Hypothalamus (tissue), 51 donors: ENCODE measurements around the gene CDH5.

Experiments
- DNase-seq, 51 donors: peaks; one replicate each; lab custom pipeline; 2025; lab: John Stamatoyannopoulos, UW

Gene CDH5

GRCh38 chr16:66428682-66429251, 62.3 kb downstream of the CDH5 start:
- no peak for DNase-seq

- DNase-seq: no peak
These were observed 62.9 kb downstream of the CDH5 start for GRCh38 chr16:66429290-66429962.

GRCh38 chr16:66430214-66430613, 63.7 kb downstream of the CDH5 start:
- no peak for DNase-seq

- no peak for DNase-seq
These were observed 65.3 kb downstream of the CDH5 start for GRCh38 chr16:66431760-66432159.

- DNase-seq: no peak
These were observed 65.9 kb downstream of the CDH5 start for GRCh38 chr16:66432429-66432828.

GRCh38 chr16:66434619-66435430, 68.3 kb downstream of the CDH5 start:
- no peak for DNase-seq

- no peak for DNase-seq
These were observed 69.4 kb downstream of the CDH5 start for GRCh38 chr16:66435896-66436295.

GRCh38 chr16:66437391-66437945, 71.0 kb downstream of the CDH5 start:
- no peak for DNase-seq

- DNase-seq: no peak
These were observed 72.0 kb downstream of the CDH5 start for GRCh38 chr16:66438536-66438935.

- DNase-seq: no peak
These were observed 72.7 kb downstream of the CDH5 start for GRCh38 chr16:66439051-66439730.

- DNase-seq: no peak
These were observed 73.8 kb downstream of the CDH5 start for GRCh38 chr16:66440271-66440802.

- no peak for DNase-seq
These were observed 74.5 kb downstream of the CDH5 start for GRCh38 chr16:66440970-66441369.

GRCh38 chr16:66441586-66442375, 75.3 kb downstream of the CDH5 start:
- DNase-seq: no peak

GRCh38 chr16:66442502-66443268, 76.2 kb downstream of the CDH5 start:
- no peak for DNase-seq

- DNase-seq: no peak
These were observed 76.8 kb downstream of the CDH5 start for GRCh38 chr16:66443269-66443652.

- no peak for DNase-seq
These were observed 77.6 kb downstream of the CDH5 start for GRCh38 chr16:66444049-66444481.

GRCh38 chr16:66446737-66447136, 80.2 kb downstream of the CDH5 start:
- DNase-seq: no peak

GRCh38 chr16:66447491-66447890, 81.0 kb downstream of the CDH5 start:
- DNase-seq: no peak

- DNase-seq: no peak
These were observed 85.1 kb downstream of the CDH5 start for GRCh38 chr16:66451548-66451947.
